K562 (cell line): ENCODE data around the gene PDCD6IP. TPM values are rescaled to one million over a fixed set of nuclear protein-coding genes. Genes with fewer than 3 reads are reported as not detected.
A peak's percentile ranks its signal among the peaks of the same experiment; 100 is the strongest.

Source experiments
- BMI1 ChIP-seq: fragments of 150-350 bp; IDR thresholded peaks from 2 replicates; pipeline ENCODE4 v1.6.1; 2014; ENCODE audit warnings: low read length
- E2F3 ChIP-seq: fragments of 250-450 bp; sonication (Bioruptor Pico); IDR thresholded peaks from 2 replicates; pipeline ENCODE4 v1.4.0; 2020; ENCODE audit warnings: mild to moderate bottlenecking
- HDAC3 ChIP-seq: fragments of 450-650 bp; IDR thresholded peaks from 2 replicates; pipeline ENCODE4 v1.6.1; 2018; ENCODE audit warnings: borderline replicate concordance, mild to moderate bottlenecking, moderate library complexity; ENCODE audit not compliant: partially characterized antibody
- NFYB ChIP-seq: IDR thresholded peaks from 2 replicates; pipeline ENCODE4 v1.6.1; 2011; ENCODE audit warnings: mild to moderate bottlenecking, moderate library complexity; ENCODE audit not compliant: insufficient read length; ENCODE audit errors: extremely low read depth
- PRPF4 ChIP-seq: fragments of 200-400 bp; formaldehyde crosslinking; IDR thresholded peaks from one replicate; pipeline ENCODE4 v1.6.1; 2017; ENCODE audit warnings: low read length, low read depth, mild to moderate bottlenecking; ENCODE audit not compliant: insufficient read depth, poor library complexity, severe bottlenecking
- PTBP1 ChIP-seq: fragments of 200-400 bp; formaldehyde crosslinking; IDR thresholded peaks from 2 replicates; pipeline ENCODE4 v1.6.1; 2017; ENCODE audit warnings: low read depth, low read length
- RAD21 ChIP-seq, 2 experiments: fragments of 250-450 bp in 1 of 2; fragments of 450-650 bp in 1 of 2; sonication (Bioruptor Pico) in 1 of 2; formaldehyde crosslinking in 1 of 2; IDR thresholded peaks in 1 of 2; conservative IDR thresholded peaks in 1 of 2; 2 replicates each; pipeline versions ENCODE4 v1.4.0 to v1.8.0; 2020 to 2022; ENCODE audit warnings: mild to moderate bottlenecking in 2 of 2, moderate library complexity in 1 of 2
- SAFB2 ChIP-seq: fragments of 200-400 bp; formaldehyde crosslinking; IDR thresholded peaks from 2 replicates; pipeline ENCODE4 v1.6.1; 2018; ENCODE audit warnings: borderline replicate concordance, low read length, low read depth, moderate library complexity; ENCODE audit not compliant: severe bottlenecking
- SMAD3 ChIP-seq: fragments of 450-650 bp; formaldehyde crosslinking; conservative IDR thresholded peaks from 2 replicates; pipeline ENCODE4 v1.4.0; 2020; ENCODE audit warnings: mild to moderate bottlenecking
- SMARCA4 ChIP-seq: fragments of 450-650 bp; IDR thresholded peaks from 2 replicates; pipeline ENCODE4 v1.6.1; 2016
- TARDBP ChIP-seq: fragments of 450-650 bp; IDR thresholded peaks from 2 replicates; pipeline ENCODE4 v1.6.1; 2016
- TBL1XR1 ChIP-seq, 2 experiments: IDR thresholded peaks; 2 replicates each; pipeline ENCODE4 v1.6.1; 2012; ENCODE audit warnings: improper control_type of control experiment in 2 of 2, low read length in 2 of 2, mild to moderate bottlenecking in 1 of 2
- TBP ChIP-seq: optimal IDR thresholded peaks from 2 replicates; pipeline ENCODE3; 2011; ENCODE audit warnings: low read depth, low read length, improper control_type of control experiment
- U2AF2 ChIP-seq: fragments of 200-400 bp; formaldehyde crosslinking; optimal IDR thresholded peaks from 2 replicates; pipeline ENCODE3; 2017; ENCODE audit warnings: low read depth, mild to moderate bottlenecking, low read length
- ZEB2 ChIP-seq: fragments of 450-650 bp; IDR thresholded peaks from 2 replicates; pipeline ENCODE4 v1.6.1; 2016
- ZNF174 ChIP-seq: fragments of 250-450 bp; sonication (Bioruptor Pico); IDR thresholded peaks from 2 replicates; pipeline ENCODE4 v1.4.0; 2020; ENCODE audit warnings: mild to moderate bottlenecking
- ZNF347 ChIP-seq: fragments of 450-650 bp; formaldehyde crosslinking; IDR thresholded peaks from 2 replicates; pipeline ENCODE4 v1.4.0; 2020; ENCODE audit warnings: low read depth, mild to moderate bottlenecking, moderate library complexity
- ZNF384 ChIP-seq: IDR thresholded peaks from 2 replicates; pipeline ENCODE4 v1.6.1; 2012; ENCODE audit warnings: low read depth, low read length, improper control_type of control experiment
- ZNF444 ChIP-seq: fragments of 250-450 bp; sonication (Bioruptor Pico); IDR thresholded peaks from 2 replicates; pipeline ENCODE4 v1.4.0; 2020; ENCODE audit warnings: mild to moderate bottlenecking, moderate library complexity
- polyA plus RNA-seq, 8 experiments: library from polyadenylated mRNA; depleted of rRNA in 4 of 8; stranded (reverse) in 5 of 8; unstranded in 3 of 8; fragments of >200 nt; fragmentation: Nextera tagmentation in 2 of 8; fragmentation: Illumina TruSeq in 1 of 8; extraction: Ambion mirVana in 2 of 8; extraction: Trizol in 1 of 8; gene quantifications; 2 replicates each; pipeline versions ENCODE4 v1.2.1 to v1.2.3, GENCODE V29; 2011 to 2014; ENCODE audit warnings: inconsistent platforms in 1 of 8, missing spikeins in 1 of 8
- total RNA-seq, 7 experiments: library from RNA; depleted of rRNA in 6 of 7; stranded (reverse); fragments of >200 nt in 6 of 7; fragmentation: Illumina TruSeq in 2 of 7; extraction: Trizol in 2 of 7; gene quantifications; 2 replicates each; pipeline versions ENCODE4 v1.2.1 to v1.2.3, GENCODE V29; 2011 to 2021; ENCODE audit warnings: low replicate concordance in 1 of 7
- TF ChIP-seq, protein P1 (sequence below): sonication (generic); formaldehyde crosslinking; IDR thresholded peaks from 2 replicates; pipeline ENCODE4 v1.8.0; 2022; ENCODE audit warnings: mild to moderate bottlenecking, missing genetic modification reagents
- TF ChIP-seq, protein P2 (sequence below): fragments of 450-650 bp; IDR thresholded peaks from 2 replicates; pipeline ENCODE4 v1.6.1; 2017; ENCODE audit warnings: mild to moderate bottlenecking, moderate library complexity
- TF ChIP-seq, protein P3 (sequence below): fragments of 250-450 bp; sonication (Bioruptor Pico); IDR thresholded peaks from 2 replicates; pipeline ENCODE4 v1.5.0; 2021
- TF ChIP-seq, protein P4 (sequence below): sonication (generic); formaldehyde crosslinking; IDR thresholded peaks from 2 replicates; pipeline ENCODE4 v1.8.0; 2022; ENCODE audit warnings: mild to moderate bottlenecking, missing genetic modification reagents
- TF ChIP-seq, protein P5 (sequence below): IDR thresholded peaks from 2 replicates; pipeline ENCODE4 v1.6.1; 2012; ENCODE audit warnings: low read depth, low read length, improper control_type of control experiment, borderline replicate concordance

The PDCD6IP gene
- total and polyA plus RNA-seq, 9 of the 15 experiments (the other 6 are each of a cell fraction or from before 2014, with no cell fraction given): 40.2 to 302 (median 122) TPM

DNA sequence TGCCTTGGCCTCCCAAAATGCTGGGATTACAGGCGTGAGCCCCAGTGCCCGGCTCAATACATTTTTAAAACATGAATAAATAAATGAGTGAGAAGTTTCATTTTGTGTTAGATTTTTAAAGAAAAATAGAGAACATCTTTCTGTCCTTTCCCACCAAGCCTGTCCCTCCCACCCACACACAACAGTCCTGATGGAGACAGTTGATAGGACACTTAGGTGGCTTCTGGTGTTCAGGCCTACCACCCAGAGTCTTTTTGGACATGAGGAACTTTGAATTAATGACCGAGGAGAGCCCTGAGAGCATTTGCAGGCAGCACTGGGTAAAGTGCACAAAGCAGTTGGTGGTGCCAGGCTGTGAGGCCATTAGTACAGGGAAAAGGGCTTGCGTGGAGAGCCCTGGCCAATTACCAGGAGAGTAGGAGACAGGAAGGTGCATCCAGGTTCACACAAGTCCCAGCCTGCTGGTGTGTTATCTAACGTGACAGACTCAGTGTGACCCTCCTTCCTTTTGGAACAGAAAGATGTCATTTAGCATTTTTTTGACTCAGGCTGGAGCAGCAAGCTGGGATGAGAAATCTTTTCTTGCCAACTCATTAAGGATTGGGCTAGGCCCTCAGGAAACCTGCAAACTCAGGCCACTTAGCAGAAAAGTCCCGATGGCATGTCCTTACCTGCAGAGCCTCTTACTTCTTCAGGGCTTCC, 103.6 kb downstream of the PDCD6IP start (continued):
- TF ChIP-seq RAD21 (CRISPR knock-in tag; conservative IDR thresholded peaks at IDR 0.05 in 1 of 2, IDR thresholded peaks at IDR 0.05 in 1 of 2) (no peak), ZNF444 (no peak), PTBP1 (no peak), PRPF4 (no peak), TARDBP (no peak), NFYB (no peak), ZNF174 (CRISPR knock-in tag) (no peak), TBP (no peak), ZEB2 (peak; percentile 73; the same call in 1 of the 2 replicates), ZNF347 (CRISPR knock-in tag) (no peak), HDAC3 (no peak), SMARCA4 (peak; percentile 57), E2F3 (CRISPR knock-in tag) (no peak), SAFB2 (no peak), ZNF384 (peak; percentile 73; the same call in 1 of the 2 replicates), BMI1 (no peak), SMAD3 (CRISPR knock-in tag) (no peak), U2AF2 (no peak), TBL1XR1 (IDR thresholded peaks at IDR 0.05; ENCODE audit: low read length in 2 of 2) (no peak)
- TF ChIP-seq, protein P1, sequence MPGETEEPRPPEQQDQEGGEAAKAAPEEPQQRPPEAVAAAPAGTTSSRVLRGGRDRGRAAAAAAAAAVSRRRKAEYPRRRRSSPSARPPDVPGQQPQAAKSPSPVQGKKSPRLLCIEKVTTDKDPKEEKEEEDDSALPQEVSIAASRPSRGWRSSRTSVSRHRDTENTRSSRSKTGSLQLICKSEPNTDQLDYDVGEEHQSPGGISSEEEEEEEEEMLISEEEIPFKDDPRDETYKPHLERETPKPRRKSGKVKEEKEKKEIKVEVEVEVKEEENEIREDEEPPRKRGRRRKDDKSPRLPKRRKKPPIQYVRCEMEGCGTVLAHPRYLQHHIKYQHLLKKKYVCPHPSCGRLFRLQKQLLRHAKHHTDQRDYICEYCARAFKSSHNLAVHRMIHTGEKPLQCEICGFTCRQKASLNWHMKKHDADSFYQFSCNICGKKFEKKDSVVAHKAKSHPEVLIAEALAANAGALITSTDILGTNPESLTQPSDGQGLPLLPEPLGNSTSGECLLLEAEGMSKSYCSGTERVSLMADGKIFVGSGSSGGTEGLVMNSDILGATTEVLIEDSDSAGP (CRISPR knock-in tag): no peak
- TF ChIP-seq, protein P2, sequence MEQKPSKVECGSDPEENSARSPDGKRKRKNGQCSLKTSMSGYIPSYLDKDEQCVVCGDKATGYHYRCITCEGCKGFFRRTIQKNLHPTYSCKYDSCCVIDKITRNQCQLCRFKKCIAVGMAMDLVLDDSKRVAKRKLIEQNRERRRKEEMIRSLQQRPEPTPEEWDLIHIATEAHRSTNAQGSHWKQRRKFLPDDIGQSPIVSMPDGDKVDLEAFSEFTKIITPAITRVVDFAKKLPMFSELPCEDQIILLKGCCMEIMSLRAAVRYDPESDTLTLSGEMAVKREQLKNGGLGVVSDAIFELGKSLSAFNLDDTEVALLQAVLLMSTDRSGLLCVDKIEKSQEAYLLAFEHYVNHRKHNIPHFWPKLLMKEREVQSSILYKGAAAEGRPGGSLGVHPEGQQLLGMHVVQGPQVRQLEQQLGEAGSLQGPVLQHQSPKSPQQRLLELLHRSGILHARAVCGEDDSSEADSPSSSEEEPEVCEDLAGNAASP: no peak
- TF ChIP-seq, protein P3, sequence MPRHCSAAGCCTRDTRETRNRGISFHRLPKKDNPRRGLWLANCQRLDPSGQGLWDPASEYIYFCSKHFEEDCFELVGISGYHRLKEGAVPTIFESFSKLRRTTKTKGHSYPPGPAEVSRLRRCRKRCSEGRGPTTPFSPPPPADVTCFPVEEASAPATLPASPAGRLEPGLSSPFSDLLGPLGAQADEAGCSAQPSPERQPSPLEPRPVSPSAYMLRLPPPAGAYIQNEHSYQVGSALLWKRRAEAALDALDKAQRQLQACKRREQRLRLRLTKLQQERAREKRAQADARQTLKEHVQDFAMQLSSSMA (CRISPR knock-in tag): no peak
- TF ChIP-seq, protein P4, sequence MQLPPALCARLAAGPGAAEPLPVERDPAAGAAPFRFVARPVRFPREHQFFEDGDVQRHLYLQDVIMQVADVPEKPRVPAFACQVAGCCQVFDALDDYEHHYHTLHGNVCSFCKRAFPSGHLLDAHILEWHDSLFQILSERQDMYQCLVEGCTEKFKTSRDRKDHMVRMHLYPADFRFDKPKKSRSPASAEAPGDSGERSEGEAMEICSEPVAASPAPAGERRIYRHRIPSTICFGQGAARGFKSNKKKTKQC (CRISPR knock-in tag): no peak
- TF ChIP-seq, protein P5, sequence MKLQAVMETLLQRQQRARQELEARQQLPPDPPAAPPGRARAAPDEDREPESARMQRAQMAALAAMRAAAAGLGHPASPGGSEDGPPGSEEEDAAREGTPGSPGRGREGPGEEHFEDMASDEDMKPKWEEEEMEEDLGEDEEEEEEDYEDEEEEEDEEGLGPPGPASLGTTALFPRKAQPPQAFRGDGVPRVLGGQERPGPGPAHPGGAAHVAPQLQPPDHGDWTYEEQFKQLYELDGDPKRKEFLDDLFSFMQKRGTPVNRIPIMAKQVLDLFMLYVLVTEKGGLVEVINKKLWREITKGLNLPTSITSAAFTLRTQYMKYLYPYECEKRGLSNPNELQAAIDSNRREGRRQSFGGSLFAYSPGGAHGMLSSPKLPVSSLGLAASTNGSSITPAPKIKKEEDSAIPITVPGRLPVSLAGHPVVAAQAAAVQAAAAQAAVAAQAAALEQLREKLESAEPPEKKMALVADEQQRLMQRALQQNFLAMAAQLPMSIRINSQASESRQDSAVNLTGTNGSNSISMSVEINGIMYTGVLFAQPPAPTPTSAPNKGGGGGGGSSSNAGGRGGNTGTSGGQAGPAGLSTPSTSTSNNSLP: no peak
